LNCAP (cell line): ENCODE measurements around the gene PPP1R3F.

Experiments used
- CTCF ChIP-seq: fragments of 450-650 bp; IDR thresholded peaks from 2 replicates; pipeline ENCODE4 v1.5.1; 2017; ENCODE audit warnings: mild to moderate bottlenecking

Gene PPP1R3F

GRCh38 chrX:49230500-49231232 lies 38.9 kb upstream of the PPP1R3F start:
- no peak for TF ChIP-seq CTCF

DNA sequence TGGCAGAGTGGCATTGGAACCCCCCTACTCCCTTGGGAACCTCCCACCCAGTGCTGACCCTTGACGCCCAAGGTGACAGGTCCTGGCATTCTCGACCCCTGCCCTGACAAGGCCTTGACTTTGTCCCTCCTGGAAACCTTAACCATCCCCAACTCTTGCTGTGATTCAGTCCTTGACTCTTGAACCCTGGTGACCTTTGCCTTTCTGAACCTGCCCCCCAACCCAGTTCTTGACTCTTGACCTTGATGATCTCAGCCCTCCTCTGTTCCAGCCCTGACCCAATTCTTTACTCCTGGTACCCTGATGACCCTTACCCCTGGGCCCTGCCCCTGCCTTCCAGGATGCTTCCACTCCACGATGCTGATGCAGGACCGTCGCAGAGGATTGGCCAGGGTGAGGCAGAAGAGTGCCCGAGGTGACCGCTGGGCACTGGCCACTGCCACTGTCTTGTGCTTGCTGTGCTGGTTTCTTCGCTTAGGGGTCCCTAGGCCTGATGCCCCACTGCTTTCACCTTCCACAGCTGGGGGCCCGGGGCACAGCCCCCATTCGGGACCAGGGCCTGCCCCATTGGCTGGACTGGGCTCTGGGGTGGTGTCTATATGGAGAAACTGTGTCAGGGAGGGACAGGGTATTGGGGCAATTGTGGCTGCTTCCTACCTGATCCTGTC lies 38.1 kb upstream of the PPP1R3F start:
- no peak for TF ChIP-seq CTCF

DNA sequence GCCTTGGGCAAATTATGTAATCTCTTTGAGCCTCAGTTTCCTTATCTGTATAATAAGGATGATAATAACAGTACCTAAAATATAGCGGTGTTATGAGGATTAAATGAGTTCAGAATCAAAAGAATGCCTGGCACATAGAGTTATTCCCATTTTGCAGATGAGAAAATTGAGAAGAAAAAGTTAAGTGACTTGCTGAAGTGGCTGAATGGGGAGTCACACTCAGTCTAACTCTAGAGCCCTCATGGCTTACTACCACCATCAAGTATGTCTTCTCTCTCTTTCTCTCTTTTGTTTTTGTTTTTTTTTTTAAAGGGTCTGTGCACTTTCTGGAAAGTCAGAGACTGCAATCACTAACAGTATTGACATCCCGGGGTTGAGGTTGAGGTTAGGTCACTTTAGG lies 37.1 kb upstream of the PPP1R3F start:
- TF ChIP-seq CTCF, result no peak

- TF ChIP-seq CTCF, result no peak
Observed at GRCh38 chrX:49233176-49233575, 36.4 kb upstream of the PPP1R3F start, which contains the start of gene CACNA1F. TSS of gene CACNA1F (minus strand) at chrX:49233340. CDS start at chrX:49233309, 31 bp downstream.

GRCh38 chrX:49233887-49234555 lies 35.6 kb upstream of the PPP1R3F start:
- TF ChIP-seq CTCF, result no peak

DNA sequence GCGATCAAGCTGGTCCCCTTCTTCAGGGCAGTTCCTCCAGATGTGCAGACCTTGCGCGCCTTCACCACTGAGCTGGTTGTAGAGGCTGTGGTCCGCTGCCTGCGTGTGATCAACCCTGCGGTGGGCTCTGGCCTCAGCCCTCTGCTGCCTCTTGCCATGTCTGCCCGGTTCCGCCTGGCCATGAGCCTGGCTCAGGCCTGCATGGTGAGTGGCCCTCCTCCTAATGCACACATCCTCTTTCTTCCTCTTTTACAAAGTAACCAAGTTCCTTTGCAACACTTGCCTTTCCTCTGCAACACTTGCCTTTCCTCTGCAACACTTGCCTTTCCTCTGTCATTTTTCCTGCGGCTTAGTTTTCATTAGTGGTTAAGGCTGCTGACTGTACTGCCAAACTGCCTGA lies 32.5 kb upstream of the PPP1R3F start:
- TF ChIP-seq CTCF, result no peak

DNA sequence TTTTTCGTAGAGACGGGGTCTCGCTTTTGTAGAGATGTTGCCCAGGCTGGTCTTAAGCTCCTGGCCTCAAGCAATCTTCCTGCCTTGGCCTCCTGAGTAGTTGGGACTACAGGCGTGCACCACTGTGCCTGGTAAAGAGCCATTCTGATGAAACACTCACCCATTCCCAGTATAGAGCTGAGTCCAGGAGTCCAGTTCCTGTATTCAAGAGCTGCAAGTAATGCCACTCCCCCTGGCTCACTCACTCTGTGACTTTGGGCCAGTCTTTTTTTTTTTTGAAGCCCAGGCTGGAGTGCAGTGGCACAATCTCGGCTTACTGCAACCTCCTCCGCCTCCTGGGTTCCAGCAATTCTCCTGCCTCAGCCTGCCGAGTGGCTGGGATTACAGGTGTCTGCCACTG lies 30.9 kb upstream of the PPP1R3F start:
- TF ChIP-seq CTCF, result no peak
